ENCODE measurements around the gene MAZ.

- TF ChIP-seq CTCF (IDR thresholded peaks at IDR 0.05): no peak
- no peak for TF ChIP-seq EZH2 (IDR thresholded peaks at IDR 0.05)
These were observed 20.0 kb downstream of the MAZ start for GRCh38 chr16:29826342-29826695.
